Measurements from ENCODE around the gene NAPA.

The NAPA gene

GRCh38 chr19:47475465-47475864, 39.4 kb downstream of the NAPA start:
- no peaks in the 10 kb centered on the region for H3K9me3 ChIP-seq (ENCODE audit: insufficient read depth, low read length)
- H3K4me3 ChIP-seq (ENCODE audit: insufficient read length, low read depth) = no peak overlapping the region
- H3K27me3 ChIP-seq (ENCODE audit: insufficient read depth, insufficient read length) = no peaks in the 10 kb centered on the region
- TF ChIP-seq YY1 (IDR thresholded peaks at IDR 0.05; ENCODE audit: insufficient read depth, insufficient read length) = no peak
- no peak for TF ChIP-seq ZNF274 (IDR thresholded peaks at IDR 0.05; ENCODE audit: low read depth, low read length)
- TF ChIP-seq SUZ12 (IDR thresholded peaks at IDR 0.05; ENCODE audit: extremely low read depth, insufficient read depth, insufficient read length) = no peak
- H3K4me1 ChIP-seq (ENCODE audit: insufficient read depth, insufficient read length) = peaks cover 2% of the 10 kb centered on the region
- no peak overlapping the region for H3K9ac ChIP-seq (ENCODE audit: insufficient read length, low read depth)
- no peak for DNase-seq (ENCODE audit: low read depth, low spot score)
- H3K36me3 ChIP-seq (ENCODE audit: insufficient read depth, insufficient read length, low read length) = peaks cover 19% of the 10 kb centered on the region

- Histone ChIP-seq H3K9ac (ENCODE audit: insufficient read length, low read depth) (no peak overlapping the region), H3K36me3 (ENCODE audit: insufficient read depth, insufficient read length, low read length) (peaks cover 19% of the 10 kb centered on the region), H3K27me3 (ENCODE audit: insufficient read depth, insufficient read length) (no peaks in the 10 kb centered on the region), H3K4me3 (ENCODE audit: insufficient read length, low read depth) (no peak overlapping the region), H3K9me3 (ENCODE audit: insufficient read depth, low read length) (no peaks in the 10 kb centered on the region), H3K4me1 (ENCODE audit: insufficient read depth, insufficient read length) (peaks cover 9% of the 10 kb centered on the region)
- TF ChIP-seq YY1 (IDR thresholded peaks at IDR 0.05; ENCODE audit: insufficient read depth, insufficient read length) (no peak), ZNF274 (IDR thresholded peaks at IDR 0.05; ENCODE audit: low read depth, low read length) (no peak), SUZ12 (IDR thresholded peaks at IDR 0.05; ENCODE audit: extremely low read depth, insufficient read depth, insufficient read length) (no peak)
- DNase-seq (ENCODE audit: low read depth, low spot score) = no peak
These were observed 41.5 kb downstream of the NAPA start for GRCh38 chr19:47473336-47473735.

DNA sequence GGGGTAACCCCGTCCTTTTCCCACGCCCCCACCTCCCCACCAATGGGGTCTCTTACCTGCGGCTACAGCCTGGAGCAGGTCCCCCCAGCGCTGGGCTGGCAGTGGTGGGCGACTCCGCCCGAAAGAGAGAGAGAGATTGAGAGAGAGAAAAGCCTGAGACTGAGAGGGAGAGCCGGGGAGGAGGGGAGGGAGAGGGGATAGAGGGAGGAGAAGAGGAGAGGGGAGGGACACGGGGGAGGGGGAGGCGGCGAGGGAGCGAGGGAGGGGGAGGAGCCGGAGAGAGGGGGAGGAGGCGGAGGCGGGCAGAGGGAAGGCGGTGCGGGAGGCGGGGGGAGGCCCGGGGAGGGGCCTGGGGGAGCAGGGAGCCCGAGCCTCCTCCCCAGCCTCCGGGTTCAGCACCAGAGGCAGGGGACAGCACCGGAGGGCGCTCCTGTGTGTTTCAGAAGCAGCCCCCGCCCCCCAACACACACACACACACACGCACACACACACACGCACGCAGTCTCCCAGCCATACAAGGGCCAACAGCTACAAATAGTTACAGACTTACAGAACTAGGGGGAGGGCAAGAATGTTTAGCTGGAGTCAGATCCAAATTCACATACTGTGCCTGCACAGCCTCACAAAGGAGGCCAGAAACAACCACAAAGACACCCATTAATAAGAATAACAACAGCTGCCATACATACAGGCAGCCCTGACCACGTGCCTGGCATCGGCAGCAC, 43.0 kb downstream of the NAPA start, which contains the start of gene SLC8A2:
SLC8A2 (minus strand) TSS at position 161 of the 725 bp plus-strand sequence. CDS start 5,490 bp downstream, outside the sequence.
- TF ChIP-seq SUZ12 (IDR thresholded peaks at IDR 0.05; ENCODE audit: extremely low read depth, insufficient read depth, insufficient read length) (no peak), ZNF274 (IDR thresholded peaks at IDR 0.05; ENCODE audit: low read depth, low read length) (no peak), YY1 (IDR thresholded peaks at IDR 0.05; ENCODE audit: insufficient read depth, insufficient read length) (no peak)
- H3K9ac ChIP-seq (ENCODE audit: insufficient read length, low read depth) = peak within 1 kb of the TSS; percentile 51

GRCh38 chr19:47471381-47471732, 43.5 kb downstream of the NAPA start:
- H3K4me3 ChIP-seq (ENCODE audit: insufficient read length, low read depth) = peak overlapping the region; percentile 54
- no peak for DNase-seq (ENCODE audit: low read depth, low spot score)
- no peaks in the 10 kb centered on the region for H3K9me3 ChIP-seq (ENCODE audit: insufficient read depth, low read length)
- H3K27me3 ChIP-seq (ENCODE audit: insufficient read depth, insufficient read length) = no peaks in the 10 kb centered on the region
- peaks cover 6% of the 10 kb centered on the region for H3K36me3 ChIP-seq (ENCODE audit: insufficient read depth, insufficient read length, low read length)
- peak overlapping the region; percentile 51 for H3K9ac ChIP-seq (ENCODE audit: insufficient read length, low read depth)
- H3K4me1 ChIP-seq (ENCODE audit: insufficient read depth, insufficient read length) = peaks cover 9% of the 10 kb centered on the region
- TF ChIP-seq ZNF274 (IDR thresholded peaks at IDR 0.05; ENCODE audit: low read depth, low read length) (no peak), SUZ12 (IDR thresholded peaks at IDR 0.05; ENCODE audit: extremely low read depth, insufficient read depth, insufficient read length) (no peak), YY1 (IDR thresholded peaks at IDR 0.05; ENCODE audit: insufficient read depth, insufficient read length) (no peak)

More for the DNA sequence above, 43.0 kb downstream of the NAPA start, which contains the start of gene SLC8A2:
- H3K4me3 ChIP-seq (ENCODE audit: insufficient read length, low read depth) = peak within 1 kb of the TSS; percentile 54
- peak; percentile 80 for DNase-seq (ENCODE audit: low read depth, low spot score)
- peaks cover 9% of the 10 kb centered on the region for H3K4me1 ChIP-seq (ENCODE audit: insufficient read depth, insufficient read length)
- no peaks in the 10 kb centered on the region for H3K9me3 ChIP-seq (ENCODE audit: insufficient read depth, low read length)
- peaks cover 12% of the 10 kb centered on the region for H3K36me3 ChIP-seq (ENCODE audit: insufficient read depth, insufficient read length, low read length)
- no peaks in the 10 kb centered on the region for H3K27me3 ChIP-seq (ENCODE audit: insufficient read depth, insufficient read length)

GRCh38 chr19:47470447-47471195, 44.2 kb downstream of the NAPA start:
- Histone ChIP-seq H3K4me3 (ENCODE audit: insufficient read length, low read depth) (peak overlapping the region; percentile 54), H3K27me3 (ENCODE audit: insufficient read depth, insufficient read length) (no peaks in the 10 kb centered on the region), H3K4me1 (ENCODE audit: insufficient read depth, insufficient read length) (peaks cover 9% of the 10 kb centered on the region), H3K36me3 (ENCODE audit: insufficient read depth, insufficient read length, low read length) (peaks cover 4% of the 10 kb centered on the region), H3K9ac (ENCODE audit: insufficient read length, low read depth) (peak overlapping the region; percentile 10), H3K9me3 (ENCODE audit: insufficient read depth, low read length) (no peaks in the 10 kb centered on the region)
- DNase-seq (ENCODE audit: low read depth, low spot score) = no peak
- TF ChIP-seq SUZ12 (IDR thresholded peaks at IDR 0.05; ENCODE audit: extremely low read depth, insufficient read depth, insufficient read length) (no peak), ZNF274 (IDR thresholded peaks at IDR 0.05; ENCODE audit: low read depth, low read length) (no peak), YY1 (IDR thresholded peaks at IDR 0.05; ENCODE audit: insufficient read depth, insufficient read length) (no peak)

DNA sequence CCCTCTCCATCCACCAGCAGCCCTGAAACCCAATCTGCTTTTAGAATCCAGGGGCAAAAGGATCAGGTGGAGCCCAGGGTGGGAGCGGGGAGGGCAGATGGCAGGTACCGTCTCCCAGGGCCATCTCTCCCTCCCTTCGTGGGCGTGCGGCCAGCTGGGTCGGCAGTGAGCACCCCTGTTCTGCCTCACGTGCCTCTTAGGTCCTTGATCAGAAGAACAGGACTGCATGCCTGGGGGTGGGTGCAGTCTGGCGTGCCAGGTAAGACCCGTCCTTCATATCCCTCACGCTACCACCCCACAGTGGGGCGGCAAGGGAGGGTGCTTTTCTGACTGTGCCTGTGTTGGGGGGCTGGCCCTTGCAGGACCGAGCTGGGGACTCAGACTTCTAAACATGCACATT, 45.1 kb downstream of the NAPA start:
- H3K4me3 ChIP-seq (ENCODE audit: insufficient read length, low read depth) = no peak overlapping the region
- no peak for TF ChIP-seq ZNF274 (IDR thresholded peaks at IDR 0.05; ENCODE audit: low read depth, low read length)
- TF ChIP-seq SUZ12 (IDR thresholded peaks at IDR 0.05; ENCODE audit: extremely low read depth, insufficient read depth, insufficient read length) = no peak
- no peak for TF ChIP-seq YY1 (IDR thresholded peaks at IDR 0.05; ENCODE audit: insufficient read depth, insufficient read length)
- no peaks in the 10 kb centered on the region for H3K27me3 ChIP-seq (ENCODE audit: insufficient read depth, insufficient read length)
- no peaks in the 10 kb centered on the region for H3K36me3 ChIP-seq (ENCODE audit: insufficient read depth, insufficient read length, low read length)
- no peak for DNase-seq (ENCODE audit: low read depth, low spot score)
- H3K9me3 ChIP-seq (ENCODE audit: insufficient read depth, low read length) = no peaks in the 10 kb centered on the region
- H3K4me1 ChIP-seq (ENCODE audit: insufficient read depth, insufficient read length) = peaks cover 9% of the 10 kb centered on the region
- H3K9ac ChIP-seq (ENCODE audit: insufficient read length, low read depth) = peak overlapping the region; percentile 8

GRCh38 chr19:47469363-47469700, 45.5 kb downstream of the NAPA start:
- TF ChIP-seq SUZ12 (IDR thresholded peaks at IDR 0.05; ENCODE audit: extremely low read depth, insufficient read depth, insufficient read length) (no peak), YY1 (IDR thresholded peaks at IDR 0.05; ENCODE audit: insufficient read depth, insufficient read length) (no peak), ZNF274 (IDR thresholded peaks at IDR 0.05; ENCODE audit: low read depth, low read length) (no peak)
- DNase-seq (ENCODE audit: low read depth, low spot score) = no peak
- Histone ChIP-seq H3K9me3 (ENCODE audit: insufficient read depth, low read length) (no peaks in the 10 kb centered on the region), H3K9ac (ENCODE audit: insufficient read length, low read depth) (no peak overlapping the region), H3K36me3 (ENCODE audit: insufficient read depth, insufficient read length, low read length) (no peaks in the 10 kb centered on the region), H3K4me1 (ENCODE audit: insufficient read depth, insufficient read length) (peaks cover 9% of the 10 kb centered on the region), H3K27me3 (ENCODE audit: insufficient read depth, insufficient read length) (no peaks in the 10 kb centered on the region), H3K4me3 (ENCODE audit: insufficient read length, low read depth) (no peak overlapping the region)

All from NT2/D1 (cell line).